Left ventricle myocardium superior (tissue), 1 donor: ENCODE measurements around the gene COL11A2. TPM values are rescaled to one million over a fixed set of nuclear protein-coding genes. Genes with fewer than 3 reads are reported as not detected.

ENCODE experiments used
- ATAC-seq: fragments of 200-7000 bp; cut with Tn5 transposase; one replicate; pipeline ENCODE4 v1.9.1; 2020; ENCODE audit warnings: mild to moderate bottlenecking, moderate library complexity
- DNase-seq: peaks from one replicate; pipeline ENCODE4 v3.0.0-alpha.2; 2020
- intact Hi-C: fragments of 100-400 bp; cut with micrococcal nuclease; formaldehyde crosslinking; loops from one replicate; pipeline ENCODE4 v1.11.0; 2022
- total RNA-seq: library from RNA; stranded (reverse); fragmentation: NEBNext Ultra II Directional; extraction: Animal tissue kit (Norgen Biotek cat#: 25700); gene quantifications from one replicate; pipeline ENCODE4 v1.2.1, GENCODE V29; 2021
- donor health status: DM: no; HTN: yes; CAD: no; lungs with severe emphysema.

Gene COL11A2
- total RNA-seq, 1 donor from 2014 or later: 1.9 TPM

DNA sequence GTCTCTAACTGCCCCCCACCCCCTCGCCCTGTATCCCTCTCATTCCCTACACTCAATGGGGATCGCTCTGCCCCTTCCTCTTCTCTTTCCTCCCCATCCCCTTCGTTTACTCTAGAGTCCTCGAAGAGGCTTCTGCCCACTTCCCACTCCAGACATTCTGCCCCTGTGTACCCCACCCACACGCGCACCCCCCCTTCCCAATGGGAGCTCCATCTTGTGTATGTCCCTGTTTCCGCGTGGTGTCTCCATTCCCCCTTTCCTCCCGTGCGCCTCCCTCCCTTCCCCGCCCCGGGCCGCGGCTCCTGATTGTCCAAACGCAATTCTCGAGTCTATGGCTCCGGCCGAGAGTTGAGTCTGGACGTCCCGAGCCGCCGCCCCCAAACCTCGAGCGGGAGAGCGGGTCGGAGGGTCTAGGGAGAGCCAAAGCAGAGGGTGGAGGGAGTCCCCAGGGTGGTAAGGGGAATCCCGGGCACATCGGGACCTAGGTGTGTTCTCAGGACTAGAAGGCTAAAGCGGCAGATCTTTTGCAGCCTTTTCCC, 15.4 kb upstream of the COL11A2 start:
- DNase-seq (peak; percentile 71), ATAC-seq (peak; percentile 34)

GRCh38 chr6:33206864-33207551, 14.7 kb upstream of the COL11A2 start:
- ATAC-seq (no peak), DNase-seq (no peak)
- intact Hi-C loops: no loop called here

More for the DNA sequence above, 15.4 kb upstream of the COL11A2 start:
- intact Hi-C loops: no loop called here

DNA sequence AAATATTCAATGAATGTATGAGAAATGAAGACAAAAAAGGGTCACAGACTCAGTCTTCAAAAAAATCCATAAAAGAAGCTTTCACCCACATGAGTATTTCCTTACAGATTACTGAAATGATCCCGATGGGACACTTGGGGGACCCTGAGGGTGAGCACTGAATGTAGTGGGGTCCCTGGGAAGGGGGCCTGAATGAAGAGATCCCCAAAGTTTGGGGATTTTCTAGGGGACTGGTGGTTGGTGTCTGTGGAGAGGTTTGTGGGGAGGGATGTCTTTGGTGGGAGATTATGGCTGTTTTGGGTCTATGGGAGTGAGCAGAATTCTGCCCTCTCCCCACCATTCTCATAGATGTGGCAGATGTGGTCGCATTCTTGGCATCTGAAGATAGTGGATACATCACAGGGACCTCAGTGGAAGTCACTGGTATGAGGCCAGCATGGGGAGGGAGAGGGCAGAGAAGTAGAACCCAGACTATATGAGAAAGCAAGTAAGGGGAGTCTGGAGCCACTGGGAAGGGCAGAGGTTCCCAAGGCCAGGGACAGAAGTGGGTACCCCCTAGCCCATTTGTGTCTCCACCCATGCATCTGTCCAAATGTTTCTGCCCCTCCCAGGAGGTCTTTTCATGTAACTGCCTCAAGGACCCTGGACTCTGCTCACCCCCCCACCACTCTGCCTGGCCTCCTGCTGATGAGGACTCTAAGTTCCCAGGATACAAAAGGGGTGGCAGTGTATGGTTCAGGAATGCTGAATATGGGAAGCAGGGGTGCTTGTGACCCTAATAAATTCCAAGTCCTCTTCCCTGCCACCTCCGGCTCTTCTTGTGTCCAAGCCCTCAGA, 14.0 kb upstream of the COL11A2 start:
- ATAC-seq: no peak
- DNase-seq: no peak
- intact Hi-C loops: no loop called here

GRCh38 chr6:33205191-33206026, 13.1 kb upstream of the COL11A2 start:
- no peak for ATAC-seq
- intact Hi-C loops: no loop called here
- no peak for DNase-seq

DNA sequence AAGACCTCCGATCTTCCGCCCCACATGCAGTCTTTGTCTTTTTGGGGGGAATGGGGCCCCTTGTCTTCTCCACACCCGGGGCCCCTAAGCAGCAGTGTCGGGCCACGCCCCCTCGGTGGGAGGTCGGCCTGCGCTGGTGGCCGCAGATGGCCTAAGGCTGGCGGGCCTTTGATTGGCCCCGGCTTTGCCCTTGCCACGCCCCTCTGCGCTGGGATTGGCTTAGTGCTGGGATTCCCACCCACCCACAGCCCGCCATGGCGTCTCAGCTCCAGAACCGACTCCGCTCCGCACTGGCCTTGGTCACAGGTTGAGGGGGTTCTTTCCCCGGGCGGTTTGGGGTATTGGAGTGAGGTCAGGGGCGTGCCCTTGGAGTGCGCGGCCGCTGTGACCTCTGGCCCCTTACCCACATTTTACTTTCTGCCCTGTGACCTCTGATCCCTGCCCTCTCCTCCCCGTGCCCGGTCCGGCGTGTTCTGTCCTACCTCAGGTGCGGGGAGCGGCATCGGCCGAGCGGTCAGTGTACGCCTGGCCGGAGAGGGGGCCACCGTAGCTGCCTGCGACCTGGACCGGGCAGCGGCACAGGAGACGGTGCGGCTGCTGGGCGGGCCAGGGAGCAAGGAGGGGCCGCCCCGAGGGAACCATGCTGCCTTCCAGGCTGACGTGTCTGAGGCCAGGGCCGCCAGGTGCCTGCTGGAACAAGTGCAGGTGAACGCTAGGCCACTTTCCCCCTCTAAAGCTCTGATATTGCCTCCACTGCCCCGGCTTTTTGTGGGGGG, 12.3 kb upstream of the COL11A2 start, which contains the start of gene HSD17B8:
Gene HSD17B8, plus strand, starts transcription at position 241 of the 776 bp plus-strand sequence. Its CDS starts 14 bp downstream, at position 255.
- DNase-seq (peak; percentile 97), ATAC-seq (peak; percentile 70)
- intact Hi-C loops: no loop called here

DNA sequence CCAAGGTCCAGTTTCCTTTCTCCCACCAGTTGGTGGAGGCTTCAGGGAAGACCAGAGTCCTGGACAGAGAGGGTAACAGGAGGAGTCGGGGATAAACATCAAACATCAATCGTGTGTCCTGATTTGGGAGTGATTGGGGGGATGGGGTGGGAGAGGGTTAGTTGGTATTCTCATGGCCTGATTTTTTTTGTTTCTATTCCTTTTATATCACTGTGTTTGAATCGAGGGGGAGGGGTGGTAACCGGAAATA, 11.8 kb upstream of the COL11A2 start:
- intact Hi-C loops: no loop called here
- ATAC-seq (no peak), DNase-seq (no peak)

DNA sequence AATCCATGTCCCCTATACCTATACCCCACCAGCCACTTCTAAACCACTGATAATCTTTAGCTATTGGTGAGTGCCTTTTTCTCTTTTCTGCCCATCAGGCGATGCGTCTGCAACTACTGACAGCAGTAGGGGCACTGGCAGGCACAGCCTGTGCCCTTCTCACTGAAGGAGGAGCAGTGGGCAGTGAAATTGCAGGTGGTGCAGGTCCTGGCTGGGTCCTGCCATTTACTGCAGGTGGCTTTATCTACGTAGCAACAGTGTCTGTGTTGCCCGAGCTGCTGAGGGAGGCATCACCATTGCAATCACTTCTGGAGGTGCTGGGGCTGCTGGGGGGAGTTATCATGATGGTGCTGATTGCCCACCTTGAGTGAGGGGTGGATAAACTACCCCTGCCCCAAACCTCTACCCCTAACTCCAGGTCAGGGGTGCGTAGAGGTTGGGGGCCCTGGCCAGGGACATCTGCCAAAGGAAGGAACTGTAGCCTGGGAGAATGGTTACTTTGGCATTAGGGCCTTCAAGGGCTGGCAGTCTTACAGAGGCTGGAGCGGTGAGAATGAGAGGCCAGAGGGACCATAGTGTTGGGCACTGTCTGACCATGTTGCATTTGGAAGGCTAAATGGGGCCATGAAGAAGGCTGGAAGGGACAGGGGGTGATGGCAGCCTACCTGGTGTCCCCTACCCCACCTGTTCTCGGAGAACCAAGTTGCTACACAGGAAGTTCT, 11.3 kb upstream of the COL11A2 start:
- no peak for DNase-seq
- no peak for ATAC-seq
- intact Hi-C loops: no loop called here

DNA sequence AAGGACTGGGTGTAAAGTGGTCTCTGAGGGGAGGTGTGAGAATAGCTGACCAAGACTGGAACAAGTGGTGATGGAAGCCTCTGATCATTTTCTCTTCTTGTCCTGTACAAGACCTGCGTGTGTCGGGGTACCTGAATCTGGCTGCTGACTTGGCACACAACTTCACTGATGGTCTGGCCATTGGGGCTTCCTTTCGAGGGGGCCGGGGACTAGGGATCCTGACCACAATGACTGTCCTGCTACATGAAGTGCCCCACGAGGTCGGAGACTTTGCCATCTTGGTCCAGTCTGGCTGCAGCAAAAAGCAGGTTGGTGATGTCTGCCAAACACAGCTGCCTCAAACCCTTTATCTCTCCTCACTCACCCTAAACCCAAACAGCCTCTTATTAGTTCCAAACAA, 10.5 kb upstream of the COL11A2 start:
- DNase-seq (no peak), ATAC-seq (no peak)
- intact Hi-C loops: no loop called here

GRCh38 chr6:33201935-33202334, 9.7 kb upstream of the COL11A2 start:
- DNase-seq (no peak), ATAC-seq (no peak)
- intact Hi-C loops: no loop called here

DNA sequence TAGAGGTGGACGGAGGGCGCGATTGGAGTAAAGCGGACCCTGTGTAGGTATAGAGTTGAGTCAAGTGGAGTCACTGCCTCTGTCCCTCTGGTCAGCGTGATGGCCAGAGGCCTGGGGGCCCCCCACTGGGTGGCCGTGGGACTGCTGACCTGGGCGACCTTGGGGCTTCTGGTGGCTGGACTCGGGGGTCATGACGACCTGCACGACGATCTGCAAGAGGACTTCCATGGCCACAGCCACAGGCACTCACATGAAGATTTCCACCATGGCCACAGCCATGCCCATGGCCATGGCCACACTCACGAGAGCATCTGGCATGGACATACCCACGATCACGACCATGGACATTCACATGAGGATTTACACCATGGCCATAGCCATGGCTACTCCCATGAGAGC, 8.9 kb upstream of the COL11A2 start:
- ATAC-seq (no peak), DNase-seq (peak; percentile 50)
- intact Hi-C loops: no loop called here

DNA sequence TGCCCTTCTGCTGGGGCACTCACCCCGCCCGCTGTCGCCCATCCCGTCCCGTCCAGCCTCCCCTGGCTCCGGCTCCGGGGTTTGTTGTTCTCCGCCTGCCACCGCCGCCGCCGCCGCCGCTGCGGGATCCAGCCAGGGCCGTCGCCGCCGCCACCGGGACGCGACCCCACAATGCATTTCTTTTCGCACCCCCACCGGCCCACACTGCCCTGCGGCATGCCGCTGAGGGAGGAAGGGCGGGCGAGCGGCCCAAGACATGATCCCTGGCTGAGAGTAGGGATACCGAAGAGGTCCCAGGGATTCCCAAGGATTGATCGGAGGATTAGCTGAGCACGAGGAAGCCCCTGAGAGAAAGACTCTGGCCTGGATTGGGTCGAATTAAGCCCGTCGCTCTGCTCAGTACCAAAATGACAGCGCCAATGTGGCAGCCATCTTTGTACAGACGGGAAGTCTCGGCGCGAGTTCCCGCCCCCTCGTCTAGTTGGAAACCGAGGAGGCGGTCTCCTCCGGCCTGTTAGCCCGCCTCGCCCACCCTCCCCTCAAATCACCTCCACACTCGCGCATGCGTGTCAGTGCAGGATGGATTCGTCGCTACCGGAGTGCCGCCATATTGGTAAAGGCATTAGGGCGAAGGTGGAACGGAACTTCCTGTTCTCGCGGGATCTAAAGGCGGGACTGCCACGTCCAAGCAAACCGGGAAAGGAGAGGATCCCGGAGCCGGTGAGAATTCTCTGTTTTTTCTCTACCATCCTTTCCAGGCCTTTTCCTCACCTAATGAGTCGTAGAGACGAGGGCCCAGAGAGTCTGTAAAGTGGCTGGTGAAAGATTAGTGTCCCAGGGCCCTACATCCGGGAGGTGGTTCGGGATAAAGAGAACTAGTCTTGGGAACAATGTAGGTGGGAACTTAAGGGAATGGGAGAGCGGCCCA, 8.2 kb upstream of the COL11A2 start, which contains the start of the genes RXRB and SLC39A7:
Gene RXRB, minus strand, starts transcription at position 447 of the 928 bp plus-strand sequence. Its CDS starts 189 bp downstream, at position 258.
Gene SLC39A7, plus strand, starts transcription at position 649 of the 928 bp plus-strand sequence. CDS start 379 bp downstream, outside the sequence.
- DNase-seq (peak; percentile 99), ATAC-seq (peak; percentile 87)
- intact Hi-C loops: no loop called here

- intact Hi-C loops: no loop called here
- ATAC-seq (peak; percentile 48), DNase-seq (peak; percentile 83)
These were observed 7.5 kb upstream of the COL11A2 start for GRCh38 chr6:33199687-33200218.

GRCh38 chr6:33198853-33199436, 6.7 kb upstream of the COL11A2 start:
- intact Hi-C loops: no loop called here
- DNase-seq (no peak), ATAC-seq (no peak)

GRCh38 chr6:33198159-33198852, 6.0 kb upstream of the COL11A2 start:
- ATAC-seq (no peak), DNase-seq (no peak)
- intact Hi-C loops: no loop called here

DNA sequence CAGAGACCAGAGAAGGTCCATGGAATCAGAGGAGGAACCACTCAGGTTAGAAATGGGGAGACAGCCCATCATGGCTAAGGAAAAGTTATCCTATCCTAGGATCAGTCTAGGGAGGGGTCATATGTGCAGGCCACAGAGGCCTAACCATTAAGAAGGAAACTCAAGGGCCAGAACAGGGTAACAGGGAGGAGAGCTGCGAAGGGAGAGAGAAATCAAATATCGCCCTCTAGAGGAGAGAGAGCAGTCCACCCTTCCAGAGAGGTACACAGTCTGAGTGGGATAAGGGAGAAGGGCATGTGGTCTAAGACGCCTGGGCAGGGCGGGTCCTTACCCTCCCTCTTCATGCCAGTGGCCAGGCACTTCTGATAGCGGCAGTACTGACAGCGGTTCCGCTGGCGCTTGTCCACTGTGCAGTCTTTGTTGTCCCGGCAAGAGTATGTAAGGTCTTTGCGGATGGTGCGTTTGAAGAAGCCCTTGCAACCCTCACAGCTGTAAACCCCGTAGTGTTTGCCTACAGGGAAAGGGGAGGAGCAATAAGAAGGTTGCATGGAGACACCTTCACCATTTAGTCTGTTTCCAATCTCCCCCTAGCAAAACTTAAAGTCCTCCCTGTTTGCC, 5.3 kb upstream of the COL11A2 start:
- DNase-seq (peak; percentile 56), ATAC-seq (peak; percentile 26)
- intact Hi-C loops: no loop called here
